ENCODE results near the gene HEATR5A.

DNA sequence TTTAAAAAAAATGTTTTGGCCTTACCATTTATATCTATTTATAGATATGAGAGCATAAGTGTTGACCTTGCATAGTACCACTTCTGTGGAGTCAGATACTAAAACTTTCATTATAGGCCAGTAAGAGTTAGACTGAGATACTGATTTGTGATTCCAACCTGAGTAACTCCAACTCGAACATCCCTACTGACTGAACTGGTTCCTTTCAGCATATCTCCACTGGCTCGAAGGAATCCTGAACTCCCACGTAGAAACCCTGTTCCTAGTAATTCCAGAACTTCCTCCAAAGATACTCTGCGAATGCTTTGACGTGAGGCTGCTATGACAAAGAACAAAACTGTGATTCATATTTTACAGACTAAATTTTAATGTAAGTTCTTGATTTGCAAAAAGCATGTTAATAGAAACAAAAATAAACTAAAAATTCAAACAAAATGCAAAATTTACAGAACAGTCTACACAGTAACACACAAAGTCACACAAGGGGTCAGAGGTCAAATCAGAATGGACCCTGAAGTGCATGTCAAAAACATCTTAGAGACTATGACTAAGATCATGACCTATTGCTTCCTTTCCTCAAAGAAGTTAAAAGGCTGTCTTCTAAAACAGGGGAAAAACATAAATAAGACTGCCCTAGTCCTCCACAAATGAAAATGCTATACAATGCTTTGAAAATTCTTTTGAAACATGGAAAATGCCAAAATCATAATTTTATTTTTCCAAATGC, 31.5 kb downstream of the HEATR5A start:
- TF ChIP-seq CTCF (optimal IDR thresholded peaks at IDR 0.05 in 1 of 3, IDR thresholded peaks at IDR 0.05 in 1 of 3, conservative IDR thresholded peaks at IDR 0.05 in 1 of 3; ENCODE audit: extremely low read depth in 1 of 3, insufficient read depth in 2 of 3, low read length in 3 of 3) (no peak), EZH2 (IDR thresholded peaks at IDR 0.05; ENCODE audit: low read length) (no peak)

Measured in keratinocyte (primary cell).